HepG2 (cell line): ENCODE data around the gene ZNF512B. TPM values are rescaled to one million over a fixed set of nuclear protein-coding genes. Genes with fewer than 3 reads are reported as not detected.

Source experiments
- ATAC-seq: fragments of 200-7000 bp; cut with Tn5 transposase; 3 replicates; pipeline ENCODE4 v1.9.1; 2020; ENCODE audit warnings: mild to moderate bottlenecking, moderate library complexity
- BruUV-seq: library from RNA; stranded (reverse); fragments of 400-500 nt; replicated peaks from 2 replicates; lab custom pipeline; 2021; lab: Mats Ljungman, UMichigan
- CTCF ChIA-PET: fragments of 300-600 bp; formaldehyde crosslinking; extraction: SDS; loops from one replicate; lab custom pipeline; 2021; ENCODE audit warnings: low total read pairs, inconsistent platforms, low intra/inter-chr PET ratio; lab: Yijun Ruan, JAX
- POLR2A ChIA-PET: fragments of 350-600 bp; sonication (Branson Sonifier 250); formaldehyde crosslinking; loops from one replicate; lab custom pipeline; 2020; ENCODE audit warnings: antibody characterized with exemption, inconsistent platforms; lab: Yijun Ruan, JAX
- DNase-seq: peaks from one replicate; pipeline ENCODE4 v3.0.0-alpha.2; 2015; ENCODE audit warnings: low spot score
- FAIRE-seq: peaks from 3 replicates; lab custom pipeline; 2011; peaks lifted over from hg19 to GRCh38; lab: Jason Lieb, UNC
- H2AFZ ChIP-seq: one replicate; pipeline ENCODE4 v1.6.1; 2011; ENCODE audit warnings: low read length, inconsistent platforms
- H3K27ac ChIP-seq: fragments of 300-600 bp; 3 replicates; pipeline ENCODE4 v1.8.0; 2011; ENCODE audit warnings: mixed run types, mild to moderate bottlenecking, mixed read lengths, low read length, inconsistent platforms; ENCODE audit not compliant: insufficient read depth; ENCODE audit errors: extremely low read length
- H3K27me3 ChIP-seq, 2 experiments: fragments of 200-600 bp in 1 of 2; 2 replicates in 1 of 2; 3 replicates in 1 of 2; pipeline versions ENCODE4 v1.6.0 to v1.8.0; 2011; ENCODE audit warnings: low read length in 2 of 2, mild to moderate bottlenecking in 2 of 2, moderate library complexity in 2 of 2, inconsistent platforms in 1 of 2; ENCODE audit not compliant: insufficient read depth in 2 of 2, control insufficient read depth in 1 of 2
- H3K36me3 ChIP-seq, 2 experiments: fragments of 200-600 bp in 1 of 2; replicated peaks in 1 of 2; 2 replicates in 1 of 2; 3 replicates in 1 of 2; pipeline versions ENCODE4 v1.5.1 to v1.8.0; 2011; ENCODE audit warnings: low read length in 2 of 2, inconsistent platforms in 1 of 2; ENCODE audit not compliant: insufficient read depth in 2 of 2, control insufficient read depth in 1 of 2
- H3K4me1 ChIP-seq: 2 replicates; pipeline ENCODE4 v1.5.1; 2012; ENCODE audit warnings: low read length, inconsistent platforms; ENCODE audit not compliant: insufficient read depth
- H3K4me2 ChIP-seq: 2 replicates; pipeline ENCODE4 v1.6.0; 2011; ENCODE audit warnings: low read depth, low read length, inconsistent platforms
- H3K4me3 ChIP-seq, 3 experiments: fragments of 200-600 bp in 1 of 3; sonication (generic), shearing (Covaris generic) in 1 of 3; replicated peaks in 1 of 3; 2 replicates each; pipeline ENCODE4 v1.5.1; 2011 to 2016; ENCODE audit warnings: low read length in 3 of 3, inconsistent platforms in 2 of 3, low read depth in 2 of 3, mild to moderate bottlenecking in 2 of 3, control low read depth in 1 of 3, mixed read lengths in 1 of 3; ENCODE audit not compliant: insufficient read depth in 1 of 3
- H3K79me2 ChIP-seq: one replicate; pipeline ENCODE4 v1.6.1; 2011; ENCODE audit warnings: low read length, inconsistent platforms; ENCODE audit not compliant: insufficient read depth
- H3K9ac ChIP-seq: 2 replicates; pipeline ENCODE4 v1.6.0; 2011; ENCODE audit warnings: mild to moderate bottlenecking, low read depth, low read length, inconsistent platforms; ENCODE audit not compliant: insufficient read depth
- H3K9me3 ChIP-seq: 2 replicates; pipeline ENCODE4 v1.5.1; 2012; ENCODE audit warnings: mild to moderate bottlenecking, low read length
- H4K20me1 ChIP-seq: 2 replicates; pipeline ENCODE4 v1.6.0; 2011; ENCODE audit warnings: inconsistent platforms, mild to moderate bottlenecking, low read length, moderate library complexity; ENCODE audit not compliant: insufficient read depth
- GABPB1 ChIP-seq: IDR thresholded peaks from 2 replicates; pipeline ENCODE4 v1.6.1; 2016; ENCODE audit warnings: mild to moderate bottlenecking, missing genetic modification reagents, moderate library complexity, missing compliant biosample characterization
- HOXA3 ChIP-seq: sonication (generic); formaldehyde crosslinking; IDR thresholded peaks from 2 replicates; pipeline ENCODE4 v1.5.0; 2020; ENCODE audit warnings: missing genetic modification reagents
- MYC ChIP-seq: sonication (generic); formaldehyde crosslinking; IDR thresholded peaks from 2 replicates; pipeline ENCODE4 v1.9.0; 2021; ENCODE audit warnings: missing genetic modification reagents, borderline replicate concordance
- NFE2L1 ChIP-seq: sonication (generic); formaldehyde crosslinking; IDR thresholded peaks from 2 replicates; pipeline ENCODE4 v1.4.0; 2020; ENCODE audit warnings: missing genetic modification reagents, mild to moderate bottlenecking, borderline replicate concordance
- SKI ChIP-seq: fragments of 450-650 bp; IDR thresholded peaks from one replicate; pipeline ENCODE4 v1.6.1; 2018; ENCODE audit warnings: mild to moderate bottlenecking; ENCODE audit not compliant: partially characterized antibody
- ZNF720 ChIP-seq: sonication (generic); formaldehyde crosslinking; IDR thresholded peaks from 2 replicates; pipeline ENCODE4 v1.4.0; 2020; ENCODE audit warnings: missing genetic modification reagents
- WGBS: methylation state at CpG from one replicate; pipeline ENCODE4 v1.1.6; 2017; ENCODE audit warnings: low lambda C conversion rate; 5-methylcytosine and 5-hydroxymethylcytosine counted together
- in situ Hi-C: cut with HindIII; loops from 2 replicates; pipeline ENCODE4 v1.10.0; 2017; ENCODE audit warnings: low pct_unique_long_range_greater_than_20kb; ENCODE audit not compliant: extremely low pct_ligation_motif_present
- intact Hi-C: fragments of 100-400 bp; cut with micrococcal nuclease; formaldehyde crosslinking; loops from one replicate; pipeline ENCODE4 v1.10.0; 2022; ENCODE audit not compliant: unreplicated experiment
- polyA plus RNA-seq, 8 experiments: library from polyadenylated mRNA; depleted of rRNA in 3 of 8; stranded (reverse) in 7 of 8; unstranded in 1 of 8; fragments of >200 nt; fragmentation: Illumina TruSeq in 4 of 8; extraction: Trizol in 4 of 8; gene quantifications; 2 replicates each; pipeline versions ENCODE4 v1.2.1 to v1.2.3, GENCODE V29; 2011 to 2016; ENCODE audit warnings: low read depth in 4 of 8, missing spikeins in 1 of 8, mixed read lengths in 1 of 8; ENCODE audit not compliant: insufficient read depth in 1 of 8
- total RNA-seq, 5 experiments: library from RNA; depleted of rRNA; stranded (reverse); fragments of >200 nt; fragmentation: Illumina TruSeq; extraction: Trizol; gene quantifications; 2 replicates each; pipeline ENCODE4 v1.2.3, GENCODE V29; 2016; ENCODE audit warnings: low read depth in 1 of 5

Gene ZNF512B
- total and polyA plus RNA-seq, 2 of the 13 experiments (the other 11 are each of a cell fraction or from before 2014, with no cell fraction given), result 11.5 to 30.6 TPM

DNA sequence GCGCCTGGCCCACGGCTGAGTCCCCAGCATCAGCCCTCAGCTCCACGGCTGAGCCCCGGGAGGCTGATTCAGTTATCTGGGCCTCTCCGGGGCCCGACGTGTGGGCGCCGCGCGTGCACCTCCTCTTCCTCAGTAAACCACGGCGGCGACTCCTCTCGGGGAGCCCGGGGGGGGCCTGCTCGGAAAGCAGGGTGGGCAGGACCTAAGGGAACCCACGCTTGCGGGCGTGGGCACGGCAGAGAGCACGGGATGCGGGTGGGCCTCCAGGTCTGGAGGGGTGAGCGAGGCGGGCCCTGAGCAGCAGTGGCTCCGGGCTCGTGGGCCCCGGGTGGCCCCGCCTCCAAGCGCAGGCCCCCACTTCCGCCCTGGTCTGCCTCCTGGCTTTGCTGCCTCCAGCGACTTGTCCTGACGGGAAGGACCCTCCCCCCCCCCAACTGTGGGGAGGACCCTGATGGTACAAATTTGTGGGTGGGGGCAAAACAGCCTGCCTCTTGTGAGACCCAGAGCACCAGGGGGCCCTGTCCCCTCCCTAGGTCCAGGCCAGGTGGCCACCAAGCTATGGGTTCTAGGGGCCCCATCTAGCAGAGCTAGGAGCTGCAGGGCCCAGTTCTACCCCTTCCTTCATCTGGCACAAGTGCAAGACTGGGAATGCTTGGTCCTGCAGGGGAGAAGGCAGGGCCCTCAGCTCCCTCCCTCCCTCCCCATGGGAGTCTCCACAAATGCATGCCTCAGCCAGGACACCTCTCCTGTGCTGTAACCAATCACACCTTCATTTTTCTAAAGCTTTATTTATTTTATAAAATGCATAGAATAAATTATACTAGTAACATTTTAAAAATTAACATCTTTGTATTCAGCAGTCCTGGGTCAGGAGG, 30.4 kb downstream of the ZNF512B start (continued):
- TF ChIP-seq ZNF720 (CRISPR knock-in tag), result no peak
- TF ChIP-seq MYC (CRISPR knock-in tag), result 0 out of 2 replicates have a peak, but pooled peaks have one; percentile 22
- peak; percentile 9; the same call in 1 of the 2 replicates for TF ChIP-seq HOXA3 (CRISPR knock-in tag)

DNA sequence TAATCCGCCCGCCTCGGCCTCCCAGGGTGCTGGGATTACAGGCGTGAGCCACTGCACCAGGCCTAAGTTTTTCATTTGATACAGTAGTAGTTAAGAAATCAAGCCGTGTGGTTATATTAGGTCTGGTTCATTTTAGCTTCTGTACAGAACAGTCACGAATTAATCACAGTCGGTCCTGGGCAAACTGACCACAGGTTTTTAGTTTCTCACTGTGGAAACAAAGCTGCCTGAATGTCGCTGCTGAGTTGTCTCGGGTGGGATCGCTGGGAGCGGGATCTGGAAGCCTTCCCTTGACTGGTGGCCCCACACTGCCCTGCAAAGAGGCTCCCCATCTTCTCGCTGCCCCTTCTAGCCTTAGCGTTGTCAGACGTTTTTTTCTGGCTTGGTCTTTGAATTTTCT, 32.1 kb downstream of the ZNF512B start:
- no peak for ATAC-seq
- Histone ChIP-seq H2AFZ (no peak overlapping the region), H3K36me3 (peaks cover 36 to 71% of the 10 kb centered on the region in 2 experiments), H3K27me3 (no peaks in the 10 kb centered on the region), H3K4me2 (no peak overlapping the region), H3K4me3 (no peak overlapping the region), H4K20me1 (peaks cover 9% of the 10 kb centered on the region; the same call in 1 of the 2 replicates), H3K9me3 (no peaks in the 10 kb centered on the region), H3K79me2 (no peaks in the 10 kb centered on the region), H3K27ac (no peak overlapping the region), H3K9ac (no peak overlapping the region), H3K4me1 (no peaks in the 10 kb centered on the region)
- intact Hi-C loops (no loop called here), in situ Hi-C loops (no loop called here)
- BruUV-seq, result no TSS peak
- FAIRE-seq, result peak; percentile 4
- DNase-seq, result no peak
- 88% methylated on average over 14 of the region's 14 CpGs for WGBS
- TF ChIP-seq NFE2L1 (CRISPR knock-in tag) (0 out of 2 replicates have a peak, but pooled peaks have one; percentile 51), GABPB1 (CRISPR knock-in tag) (0 out of 2 replicates have a peak, but pooled peaks have one; percentile 2), SKI (no peak)
- POLR2A ChIA-PET, result no interaction called here
- CTCF ChIA-PET, result no interaction called here
